OCI-LY3 (cell line): ENCODE data around the gene CYTH3.

Source experiments
- EZH2phosphoT487 ChIP-seq: fragments of 200-600 bp; shearing (Covaris generic); IDR thresholded peaks from 2 replicates; pipeline ENCODE4 v1.6.1; 2018; ENCODE audit warnings: antibody characterized with exemption, mixed run types, low read depth
- TF ChIP-seq, protein P1 (sequence below): fragments of 200-600, 300-600 bp; sonication (generic); IDR thresholded peaks from 2 replicates; pipeline ENCODE4 v1.5.1; 2014; ENCODE audit warnings: antibody characterized with exemption, low read length, low read depth

DNA sequence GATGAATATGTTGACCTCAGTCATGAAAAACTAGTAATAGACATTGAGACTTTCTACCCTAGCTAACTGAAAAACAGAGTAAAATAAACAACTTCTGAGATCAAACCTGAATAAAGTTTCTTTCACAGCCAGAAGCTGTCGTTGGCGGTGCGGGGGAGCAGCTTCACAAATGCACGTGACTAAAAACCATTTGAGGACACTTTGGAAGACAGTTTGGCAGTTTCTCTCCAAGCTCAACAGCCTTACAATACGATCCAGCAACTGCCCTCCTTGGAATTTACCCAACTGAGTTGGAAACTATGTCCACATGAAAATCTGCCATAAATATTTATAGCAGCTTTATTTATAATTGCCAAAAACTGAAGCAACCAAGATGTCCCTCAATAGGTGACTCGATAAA lies 63.1 kb downstream of the CYTH3 start:
- TF ChIP-seq, protein P1, sequence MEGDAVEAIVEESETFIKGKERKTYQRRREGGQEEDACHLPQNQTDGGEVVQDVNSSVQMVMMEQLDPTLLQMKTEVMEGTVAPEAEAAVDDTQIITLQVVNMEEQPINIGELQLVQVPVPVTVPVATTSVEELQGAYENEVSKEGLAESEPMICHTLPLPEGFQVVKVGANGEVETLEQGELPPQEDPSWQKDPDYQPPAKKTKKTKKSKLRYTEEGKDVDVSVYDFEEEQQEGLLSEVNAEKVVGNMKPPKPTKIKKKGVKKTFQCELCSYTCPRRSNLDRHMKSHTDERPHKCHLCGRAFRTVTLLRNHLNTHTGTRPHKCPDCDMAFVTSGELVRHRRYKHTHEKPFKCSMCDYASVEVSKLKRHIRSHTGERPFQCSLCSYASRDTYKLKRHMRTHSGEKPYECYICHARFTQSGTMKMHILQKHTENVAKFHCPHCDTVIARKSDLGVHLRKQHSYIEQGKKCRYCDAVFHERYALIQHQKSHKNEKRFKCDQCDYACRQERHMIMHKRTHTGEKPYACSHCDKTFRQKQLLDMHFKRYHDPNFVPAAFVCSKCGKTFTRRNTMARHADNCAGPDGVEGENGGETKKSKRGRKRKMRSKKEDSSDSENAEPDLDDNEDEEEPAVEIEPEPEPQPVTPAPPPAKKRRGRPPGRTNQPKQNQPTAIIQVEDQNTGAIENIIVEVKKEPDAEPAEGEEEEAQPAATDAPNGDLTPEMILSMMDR, result no peak
- TF ChIP-seq EZH2phosphoT487, result no peak
